CD4-positive, alpha-beta memory T cell (primary cell): ENCODE measurements around the gene PCGF2. TPM values are rescaled to one million over a fixed set of nuclear protein-coding genes. Genes with fewer than 3 reads are reported as not detected.

ENCODE experiments used
- CTCF ChIA-PET: fragments of 350-600 bp; sonication (Branson Sonifier 250); formaldehyde crosslinking; loops from one replicate; lab custom pipeline; 2021; ENCODE audit warnings: inconsistent platforms; ENCODE audit not compliant: partially characterized antibody; lab: Charles Lee
- POLR2A ChIA-PET: fragments of 350-600 bp; sonication (Branson Sonifier 250); formaldehyde crosslinking; loops from one replicate; lab custom pipeline; 2021; ENCODE audit not compliant: partially characterized antibody; lab: Charles Lee
- DNase-seq, 5 donors: peaks; one replicate each; pipeline versions ENCODE4 v3.0.0 to v3.0.0-alpha.2; 2020 to 2022; ENCODE audit warnings: mixed read lengths in 1 of 5
- H3K27ac ChIP-seq: one replicate; pipeline ENCODE4 v1.7.0; 2013; ENCODE audit warnings: low read depth, low read length
- H3K27me3 ChIP-seq: 2 replicates; pipeline ENCODE4 v1.7.0; 2013; ENCODE audit warnings: mild to moderate bottlenecking, low read length, moderate library complexity; ENCODE audit not compliant: insufficient read depth
- H3K36me3 ChIP-seq: 2 replicates; pipeline ENCODE4 v1.7.0; 2013; ENCODE audit warnings: mild to moderate bottlenecking, low read length, moderate library complexity; ENCODE audit not compliant: insufficient read depth
- H3K4me1 ChIP-seq: 2 replicates; pipeline ENCODE4 v1.7.0; 2013; ENCODE audit warnings: mild to moderate bottlenecking, low read length, moderate library complexity; ENCODE audit not compliant: insufficient read depth
- H3K4me3 ChIP-seq, 2 donors: one replicate each; pipeline ENCODE4 v1.7.0; 2013; ENCODE audit warnings: low read length in 2 of 2, mild to moderate bottlenecking in 1 of 2
- H3K9me3 ChIP-seq, 2 donors: one replicate each; pipeline ENCODE4 v1.7.0; 2013; ENCODE audit warnings: low read length in 2 of 2, control low read depth in 1 of 2; ENCODE audit not compliant: control insufficient read depth in 1 of 2
- H3K27ac Mint-ChIP-seq, 7 donors: one replicate each; pipeline ENCODE4 v1.8.0; 2020 to 2021; ENCODE audit warnings: mixed read lengths in 7 of 7, mild to moderate bottlenecking in 6 of 7, inconsistent platforms in 3 of 7, moderate library complexity in 3 of 7
- H3K27me3 Mint-ChIP-seq, 2 donors: one replicate each; pipeline ENCODE4 v1.8.0; 2020 to 2021; ENCODE audit warnings: mixed read lengths in 2 of 2
- H3K36me3 Mint-ChIP-seq, 2 donors: one replicate each; pipeline ENCODE4 v1.8.0; 2020 to 2021; ENCODE audit warnings: mixed read lengths in 2 of 2, inconsistent platforms in 1 of 2, mild to moderate bottlenecking in 1 of 2
- H3K4me1 Mint-ChIP-seq, 4 donors: one replicate each; pipeline ENCODE4 v1.8.0; 2020 to 2021; ENCODE audit warnings: mixed read lengths in 4 of 4, mild to moderate bottlenecking in 1 of 4
- H3K4me3 Mint-ChIP-seq, 8 donors: one replicate each; pipeline ENCODE4 v1.8.0; 2020 to 2021; ENCODE audit warnings: mixed read lengths in 8 of 8, mild to moderate bottlenecking in 7 of 8, moderate library complexity in 6 of 8, inconsistent platforms in 3 of 8
- H3K9me3 Mint-ChIP-seq, 8 donors: one replicate each; pipeline ENCODE4 v1.8.0; 2020 to 2021; ENCODE audit warnings: mixed read lengths in 8 of 8, mild to moderate bottlenecking in 5 of 8, inconsistent platforms in 3 of 8, moderate library complexity in 1 of 8
- intact Hi-C: fragments of 100-400 bp; cut with micrococcal nuclease; formaldehyde crosslinking; loops from one replicate; pipeline ENCODE4 v1.15.1; 2023
- polyA plus RNA-seq, 2 donors: library from polyadenylated mRNA; unstranded; fragments of 300-500 nt; fragmentation: Illumina TruSeq; gene quantifications; one replicate each; pipeline ENCODE4 v1.2.3, GENCODE V29; 2021
- total RNA-seq, 2 experiments: library from RNA; stranded (reverse); gene quantifications; one replicate each; pipeline ENCODE4 v1.2.3, GENCODE V29; 2021

PCGF2 gene
- total and polyA plus RNA-seq, 4 experiments from 2014 or later, result not detected

DNA sequence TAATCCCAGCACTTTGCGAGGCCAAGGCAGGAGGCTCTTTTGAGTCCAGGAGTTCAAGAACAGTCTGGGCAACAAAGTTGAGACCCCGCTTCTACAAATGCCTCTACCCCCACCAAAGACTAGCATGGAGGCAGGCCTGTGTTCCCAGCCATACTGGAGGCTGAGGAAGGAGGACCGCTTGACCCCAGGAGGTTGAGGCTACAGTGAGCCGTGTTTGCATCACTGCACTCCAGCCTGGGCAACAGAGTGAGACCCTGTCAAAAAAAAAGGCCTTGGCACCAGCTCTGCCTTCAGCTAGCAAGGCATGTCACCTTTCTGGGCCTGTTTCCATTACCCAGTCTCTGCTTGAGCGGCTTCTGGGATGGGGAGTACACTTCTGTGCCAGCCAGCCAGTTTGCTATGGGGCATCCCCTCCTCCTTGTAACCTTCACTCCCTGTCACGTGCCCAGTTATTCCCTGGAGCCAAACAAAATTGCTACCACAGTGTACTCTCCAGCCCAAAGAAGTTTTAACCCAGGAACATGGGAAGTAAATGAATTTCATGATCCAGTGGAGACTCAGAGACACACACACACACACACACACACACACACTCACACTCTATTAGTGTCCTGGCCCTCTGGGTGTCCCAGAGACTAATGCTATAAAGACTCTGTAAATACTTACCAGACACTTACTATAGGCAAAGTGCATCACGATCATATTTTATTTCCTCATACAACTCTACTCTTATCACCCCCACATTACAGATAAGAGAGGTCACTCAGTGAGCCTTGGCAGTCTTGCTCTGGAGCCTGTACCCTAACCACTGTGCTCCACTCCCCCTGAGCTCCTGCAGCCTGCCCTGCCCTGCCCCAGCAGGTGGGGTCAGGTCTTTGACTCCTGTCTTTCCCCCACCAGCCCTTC is 15.5 kb downstream of the PCGF2 start:
- CTCF ChIA-PET, result interaction anchor here (1.5 to 8.5 kb wide), 3 partner anchors 26 to 174 kb away, joined by 4 to 198 read pairs (median 9); partner anchors contain the start of gene EPOP
- no peaks in the 10 kb centered on the region for H3K9me3 ChIP-seq
- POLR2A ChIA-PET, result interaction anchor here (2.7 to 15.9 kb wide), 2 partner anchors 26 to 56 kb away, joined by 24 to 588 read pairs; partner anchors contain the start of genes EPOP and MLLT6
- Mint-ChIP-seq H3K4me1 (peaks cover 38 to 73% (median 61%) of the 10 kb centered on the region in 4 donors), H3K4me3 (peak overlapping the region in 7 of 8 donors; percentile 55 to 97 (median 69)), H3K9me3 (peaks cover 0 to 3% (median 0%) of the 10 kb centered on the region in 8 donors), H3K27ac (peak overlapping the region; percentile 34 to 98 (median 86)), H3K27me3 (no peaks in the 10 kb centered on the region), H3K36me3 (peaks cover 0 to 22% of the 10 kb centered on the region in 2 donors)
- no peak for DNase-seq
- intact Hi-C loops, result no loop called here
- H3K4me3 ChIP-seq, result no peak overlapping the region
- H3K4me1 ChIP-seq, result peaks cover 63% of the 10 kb centered on the region
- peak overlapping the region; percentile 0 for H3K27ac ChIP-seq
- no peaks in the 10 kb centered on the region for H3K27me3 ChIP-seq
- peaks cover 4% of the 10 kb centered on the region for H3K36me3 ChIP-seq

DNA sequence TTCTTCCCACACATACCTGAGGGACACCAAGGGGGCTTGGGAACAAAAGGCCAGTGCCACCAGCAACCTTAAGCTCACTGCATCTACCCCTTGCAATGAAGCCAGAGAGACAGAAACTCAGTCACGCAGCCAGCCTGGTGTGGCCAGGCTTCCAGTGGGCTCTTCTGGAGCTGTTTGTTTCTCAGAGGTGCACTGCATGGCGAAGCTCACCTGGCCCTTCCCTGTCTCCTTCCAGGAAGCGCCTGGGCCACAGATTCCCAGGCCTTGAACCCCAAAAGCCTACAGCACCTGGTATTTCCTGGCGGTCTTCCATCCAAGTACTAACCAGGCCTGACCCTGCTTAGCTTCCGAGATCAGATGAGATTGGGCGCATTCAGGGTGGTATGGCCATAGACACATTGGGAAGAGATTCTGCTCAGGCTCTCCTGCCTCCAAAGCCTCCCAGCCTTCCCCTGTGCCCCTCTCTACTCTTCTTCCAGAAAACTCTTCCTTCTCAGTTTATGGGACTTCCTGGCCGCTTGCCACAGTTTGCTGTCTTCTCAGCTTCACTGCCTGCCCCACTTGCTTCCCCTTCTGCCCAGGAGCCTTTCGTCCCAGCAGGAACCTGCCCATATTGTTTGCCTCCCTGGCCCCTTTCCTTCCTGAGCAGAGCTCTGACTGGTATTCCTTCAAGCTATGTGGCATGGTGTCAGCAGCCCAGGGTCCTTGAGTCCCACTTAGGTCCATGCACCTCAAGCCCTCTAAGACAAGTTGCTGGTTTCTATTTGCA is 16.4 kb downstream of the PCGF2 start:
- Mint-ChIP-seq H3K4me1 (peaks cover 39 to 83% (median 66%) of the 10 kb centered on the region in 4 donors), H3K4me3 (peak overlapping the region; percentile 55 to 99 (median 95)), H3K9me3 (peaks cover 0 to 3% (median 0%) of the 10 kb centered on the region in 8 donors), H3K36me3 (peaks cover 0 to 25% of the 10 kb centered on the region in 2 donors), H3K27ac (peak overlapping the region; percentile 81 to 98 (median 94)), H3K27me3 (no peaks in the 10 kb centered on the region)
- intact Hi-C loops, result no loop called here
- Histone ChIP-seq H3K27ac (peak overlapping the region; percentile 72), H3K36me3 (peaks cover 4% of the 10 kb centered on the region), H3K27me3 (no peaks in the 10 kb centered on the region), H3K9me3 (no peaks in the 10 kb centered on the region), H3K4me1 (peaks cover 72% of the 10 kb centered on the region), H3K4me3 (no peak overlapping the region)
- POLR2A ChIA-PET, result interaction anchor here (0.8 to 15.9 kb wide), 9 partner anchors 9 to 58 kb away, joined by 3 to 588 read pairs (median 6); partner anchors contain the start of genes EPOP, MLLT6 and PSMB3
- CTCF ChIA-PET, result interaction anchor here (0.8 to 8.5 kb wide), 8 partner anchors 15 to 422 kb away, joined by 3 to 198 read pairs (median 4); partner anchors contain the start of genes EPOP and MLLT6
- no peak for DNase-seq

DNA sequence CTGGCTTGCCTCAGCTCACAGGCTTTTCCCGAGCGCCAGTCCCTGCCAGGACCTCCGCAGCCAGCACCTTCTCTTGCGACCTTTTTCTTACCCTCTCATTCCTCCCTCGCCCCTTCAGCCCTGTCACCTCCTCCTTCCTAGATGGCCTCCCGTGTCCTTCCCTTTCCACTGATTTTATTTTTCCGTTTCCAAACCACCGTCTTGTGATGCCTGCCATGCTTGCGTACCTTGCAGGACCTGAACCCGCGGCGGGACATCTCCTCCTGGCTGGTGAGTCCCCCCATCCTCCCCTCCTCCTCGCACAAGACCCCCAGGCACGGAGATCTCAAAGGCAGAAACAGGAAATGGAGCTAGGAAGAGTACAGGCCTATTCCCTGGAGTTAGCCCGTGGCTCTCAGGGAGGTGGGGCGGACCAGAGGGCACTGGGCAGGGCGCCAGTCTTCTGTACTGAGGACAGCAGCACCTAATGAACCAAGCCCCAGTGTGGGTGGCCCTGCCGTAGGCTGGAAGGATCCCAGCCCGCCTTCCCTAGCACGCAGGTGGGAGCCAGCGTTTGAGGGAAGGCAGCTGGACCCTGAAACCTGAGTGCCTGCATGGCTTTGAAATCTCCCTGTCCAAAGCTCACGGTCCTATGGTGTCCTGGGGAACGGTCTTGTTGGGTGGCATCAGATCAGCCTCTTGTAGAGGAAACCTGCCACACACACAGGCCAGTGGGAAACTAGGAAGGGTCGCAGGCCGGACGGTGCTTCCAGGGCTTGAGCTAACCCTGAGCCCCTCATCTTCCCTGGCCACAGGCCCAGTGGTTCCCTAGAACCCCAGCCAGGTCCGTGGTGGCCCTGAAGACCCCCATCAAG is 17.4 kb downstream of the PCGF2 start:
- Histone ChIP-seq H3K4me1 (peaks cover 80% of the 10 kb centered on the region), H3K36me3 (peaks cover 4% of the 10 kb centered on the region), H3K9me3 (no peaks in the 10 kb centered on the region), H3K27ac (peak overlapping the region; percentile 72), H3K27me3 (no peaks in the 10 kb centered on the region), H3K4me3 (peak overlapping the region; percentile 67 to 83)
- Mint-ChIP-seq H3K27me3 (no peaks in the 10 kb centered on the region), H3K4me1 (peaks cover 41 to 91% (median 72%) of the 10 kb centered on the region in 4 donors), H3K9me3 (peaks cover 0 to 3% (median 0%) of the 10 kb centered on the region in 8 donors), H3K36me3 (peaks cover 0 to 25% of the 10 kb centered on the region in 2 donors), H3K4me3 (peak overlapping the region; percentile 92 to 99 (median 97)), H3K27ac (peak overlapping the region; percentile 81 to 99 (median 96))
- ChIA-PET POLR2A (interaction anchor here (0.8 to 15.9 kb wide), 10 partner anchors 8 to 140 kb away, joined by 3 to 588 read pairs (median 6); partner anchors contain the start of genes EPOP, MLLT6 and PSMB3), CTCF (interaction anchor here (0.8 to 8.5 kb wide), 7 partner anchors 15 to 423 kb away, joined by 3 to 198 read pairs (median 4); partner anchors contain the start of genes EPOP and MLLT6)
- intact Hi-C loops, result loop anchor here (1.0 kb wide), 3 partner anchors 25 to 172 kb away; partner anchors contain the start of gene MLLT6
- DNase-seq, result peak in 1 of 5 donors; percentile 59

DNA sequence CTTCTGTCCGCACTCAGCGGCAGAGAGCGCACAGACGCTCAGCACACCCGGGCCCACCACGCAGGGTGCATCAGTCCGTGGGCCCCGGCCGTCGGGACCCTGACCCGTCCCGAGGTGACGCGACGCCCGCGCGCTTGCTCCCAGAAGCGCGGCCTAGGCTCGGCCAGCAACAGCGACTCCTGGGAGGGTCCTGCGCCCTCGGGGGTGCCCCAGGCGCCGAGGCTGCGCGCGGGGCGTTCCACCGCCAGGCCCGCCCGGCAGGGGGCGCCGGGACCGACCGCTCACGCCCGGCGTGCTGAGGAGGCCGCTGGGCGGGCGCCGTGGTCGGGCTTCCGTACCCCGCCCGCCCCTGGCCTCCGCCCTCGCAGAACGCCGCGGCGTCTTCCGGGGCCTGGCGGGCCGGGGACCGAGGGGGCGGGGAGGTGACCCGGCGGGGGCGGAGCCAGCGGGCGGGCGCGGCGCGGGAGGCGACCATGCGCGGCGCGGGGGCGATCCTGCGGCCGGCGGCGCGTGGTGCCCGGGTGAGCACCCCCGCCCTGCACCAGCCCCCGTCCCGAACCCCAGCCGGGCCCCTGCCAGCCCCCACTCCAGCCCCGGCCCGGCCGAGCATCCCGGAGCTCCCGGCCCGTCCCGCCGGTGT is 18.1 kb downstream of the PCGF2 start, which contains the start of gene CISD3:
TSS of gene CISD3 (plus strand) at position 456 of the 640 bp plus-strand sequence. CDS start at position 474, 18 bp downstream.
- peak within 1 kb of the TSS; percentile 67 to 83 for H3K4me3 ChIP-seq
- intact Hi-C loops, result loop anchor here (1.0 kb wide), 3 partner anchors 25 to 172 kb away; partner anchors contain the start of gene MLLT6

DNA sequence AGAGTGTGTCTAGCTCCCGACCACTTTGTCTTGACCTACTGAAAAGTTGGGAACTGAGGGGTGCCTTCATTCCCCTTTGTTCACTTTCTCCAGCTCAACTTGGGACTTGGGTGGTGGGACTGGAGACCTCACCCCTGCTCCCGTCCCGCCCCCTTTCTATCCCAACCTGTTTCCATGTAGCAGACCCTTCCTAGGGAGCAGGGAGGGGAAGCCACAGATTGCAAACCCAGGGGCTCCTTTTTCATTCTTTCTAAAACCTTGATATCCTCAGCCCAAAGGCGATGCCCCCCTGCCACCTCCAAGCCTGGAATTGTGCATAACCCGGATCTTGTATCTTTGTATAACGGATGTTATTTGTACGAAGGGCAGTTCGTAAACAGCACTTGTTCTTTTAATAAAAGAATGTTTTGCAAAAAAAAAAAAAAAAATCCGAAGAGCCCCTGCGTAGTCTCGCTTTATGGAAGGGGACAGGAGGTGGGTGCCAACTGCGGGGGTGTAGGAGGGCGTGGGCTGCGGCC is 18.7 kb downstream of the PCGF2 start:
- no peak for DNase-seq
- peaks cover 4 to 30% of the 10 kb centered on the region in 2 donors for H3K36me3 Mint-ChIP-seq
- Histone ChIP-seq H3K4me3 (peak overlapping the region; percentile 29 to 54), H3K27me3 (no peaks in the 10 kb centered on the region), H3K36me3 (peaks cover 11% of the 10 kb centered on the region), H3K4me1 (peaks cover 90% of the 10 kb centered on the region), H3K27ac (peak overlapping the region; percentile 67), H3K9me3 (no peaks in the 10 kb centered on the region)
- CTCF ChIA-PET, result interaction anchor here (0.9 to 3.3 kb wide), 10 partner anchors 11 to 424 kb away, joined by 3 to 34 read pairs (median 6); partner anchors contain the start of genes MLLT6 and RPL23
- peaks cover 0 to 3% (median 0%) of the 10 kb centered on the region in 8 donors for H3K9me3 Mint-ChIP-seq
- no peaks in the 10 kb centered on the region for H3K27me3 Mint-ChIP-seq
- peaks cover 46 to 90% (median 70%) of the 10 kb centered on the region in 4 donors for H3K4me1 Mint-ChIP-seq
- peak overlapping the region; percentile 89 to 97 (median 96) for H3K27ac Mint-ChIP-seq
- POLR2A ChIA-PET, result interaction anchor here (0.8 to 15.9 kb wide), 13 partner anchors 11 to 170 kb away, joined by 3 to 588 read pairs (median 8); partner anchors contain the start of genes EPOP, LASP1, MLLT6 and PIP4K2B
- intact Hi-C loops, result no loop called here
- H3K4me3 Mint-ChIP-seq, result peak overlapping the region; percentile 68 to 88 (median 77)

More for the DNA sequence above, 18.1 kb downstream of the PCGF2 start, which contains the start of gene CISD3:
- Mint-ChIP-seq H3K27me3 (no peaks in the 10 kb centered on the region), H3K4me3 (peak within 1 kb of the TSS; percentile 92 to 99 (median 97)), H3K9me3 (peaks cover 0 to 3% (median 0%) of the 10 kb centered on the region in 8 donors), H3K4me1 (peaks cover 45 to 93% (median 71%) of the 10 kb centered on the region in 4 donors), H3K36me3 (peaks cover 3 to 27% of the 10 kb centered on the region in 2 donors), H3K27ac (peak within 1 kb of the TSS; percentile 94 to 99 (median 97))
- H3K27ac ChIP-seq, result peak within 1 kb of the TSS; percentile 72
- H3K27me3 ChIP-seq, result no peaks in the 10 kb centered on the region
- CTCF ChIA-PET, result interaction anchor here (1.3 to 8.5 kb wide), 5 partner anchors 14 to 171 kb away, joined by 4 to 198 read pairs (median 9); partner anchors contain the start of genes EPOP and MLLT6
- H3K36me3 ChIP-seq, result peaks cover 7% of the 10 kb centered on the region
- no peaks in the 10 kb centered on the region for H3K9me3 ChIP-seq
- DNase-seq, result peak; percentile 82 to 89 (median 87)
- peaks cover 87% of the 10 kb centered on the region for H3K4me1 ChIP-seq
- POLR2A ChIA-PET, result interaction anchor here (0.8 to 15.9 kb wide), 12 partner anchors 12 to 141 kb away, joined by 3 to 588 read pairs (median 10); partner anchors contain the start of genes EPOP, MLLT6 and PSMB3
